ENCODE data around the gene PIK3CB.
"Not testable (repeated sequence)": the region's sequence is repeated elsewhere in the genome, so short reads cannot be mapped to it uniquely, and the experiment has no call there.

The PIK3CB gene

GRCh38 chr3:138802223-138802622 lies 32.5 kb downstream of the PIK3CB start:
- not testable (repeated sequence) for DNase-seq

GRCh38 chr3:138801792-138802191 lies 32.9 kb downstream of the PIK3CB start:
- no peak for DNase-seq

GRCh38 chr3:138800248-138800647 lies 34.5 kb downstream of the PIK3CB start:
- DNase-seq: no peak

- DNase-seq: no peak
These were observed 34.9 kb downstream of the PIK3CB start for GRCh38 chr3:138799822-138800221.

- no peak for DNase-seq
These were observed 37.2 kb downstream of the PIK3CB start for GRCh38 chr3:138797508-138798038.

GRCh38 chr3:138796761-138797160 lies 38.0 kb downstream of the PIK3CB start:
- no peak for DNase-seq

- peak; percentile 4 for DNase-seq
These were observed 47.9 kb downstream of the PIK3CB start for GRCh38 chr3:138786788-138787271.

- DNase-seq: no peak
These were observed 48.8 kb downstream of the PIK3CB start for GRCh38 chr3:138785951-138786350.

- DNase-seq: not testable (repeated sequence)
These were observed 49.3 kb downstream of the PIK3CB start for GRCh38 chr3:138785362-138785857.

GRCh38 chr3:138782755-138783154 lies 52.0 kb downstream of the PIK3CB start:
- DNase-seq: no peak

- no peak for DNase-seq
These were observed 53.7 kb downstream of the PIK3CB start for GRCh38 chr3:138781012-138781470.

GRCh38 chr3:138778643-138779042 lies 56.1 kb downstream of the PIK3CB start:
- no peak for DNase-seq

GRCh38 chr3:138776961-138777360 lies 57.8 kb downstream of the PIK3CB start:
- no peak for DNase-seq

- no peak for DNase-seq
These were observed 59.5 kb downstream of the PIK3CB start for GRCh38 chr3:138775254-138775595.

- DNase-seq: peak; percentile 98
These were observed 60.0 kb downstream of the PIK3CB start for GRCh38 chr3:138774529-138775253.

- no peak for DNase-seq
These were observed 63.1 kb downstream of the PIK3CB start for GRCh38 chr3:138771585-138771984.

- DNase-seq: no peak
These were observed 65.1 kb downstream of the PIK3CB start for GRCh38 chr3:138769616-138770015.

GRCh38 chr3:138768946-138769345 lies 65.8 kb downstream of the PIK3CB start:
- no peak for DNase-seq

- no peak for DNase-seq
These were observed 66.6 kb downstream of the PIK3CB start for GRCh38 chr3:138768125-138768524.

- no peak for DNase-seq
These were observed 67.1 kb downstream of the PIK3CB start for GRCh38 chr3:138767498-138768104.

- no peak for DNase-seq
These were observed 73.7 kb downstream of the PIK3CB start for GRCh38 chr3:138761002-138761401.

- DNase-seq: no peak
These were observed 86.5 kb downstream of the PIK3CB start for GRCh38 chr3:138748190-138748589.

GRCh38 chr3:138747225-138747624 lies 87.5 kb downstream of the PIK3CB start:
- no peak for DNase-seq

- no peak for DNase-seq
These were observed 94.7 kb downstream of the PIK3CB start for GRCh38 chr3:138740072-138740471.
